Measurements from ENCODE around the gene ABCA7.

Gene ABCA7

DNA sequence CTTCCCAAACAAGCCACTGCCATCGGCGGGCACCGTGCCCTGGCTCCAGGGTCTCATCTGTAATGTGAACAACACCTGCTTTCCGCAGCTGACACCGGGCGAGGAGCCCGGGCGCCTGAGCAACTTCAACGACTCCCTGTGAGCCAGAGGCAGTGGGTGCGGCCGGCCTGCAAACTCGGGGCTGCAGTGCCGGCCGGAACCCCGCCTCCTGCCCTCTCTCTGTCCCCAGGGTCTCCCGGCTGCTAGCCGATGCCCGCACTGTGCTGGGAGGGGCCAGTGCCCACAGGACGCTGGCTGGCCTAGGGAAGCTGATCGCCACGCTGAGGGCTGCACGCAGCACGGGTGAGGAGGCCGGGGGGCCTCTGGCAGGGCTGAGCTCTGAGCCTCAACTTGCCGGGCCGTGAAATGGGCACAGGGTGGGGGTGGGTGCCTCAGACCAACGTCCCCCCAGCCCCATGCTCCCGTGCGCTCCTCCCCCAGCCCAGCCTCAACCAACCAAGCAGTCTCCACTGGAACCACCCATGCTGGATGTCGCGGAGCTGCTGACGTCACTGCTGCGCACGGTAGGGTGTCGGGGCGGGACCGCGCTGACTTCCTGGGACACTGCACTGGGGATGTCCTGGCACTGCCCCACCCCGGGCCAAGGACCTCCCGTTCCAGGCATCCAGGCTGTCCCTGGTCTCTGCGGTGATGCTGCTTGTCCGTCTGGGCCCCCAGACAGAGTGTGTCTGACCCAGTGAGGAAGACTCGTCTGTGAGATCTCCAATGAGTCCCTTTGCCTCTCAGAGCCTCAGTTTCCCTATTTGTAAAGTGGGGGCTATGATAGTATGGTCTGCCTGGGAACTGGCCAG, 2.2 kb downstream of the ABCA7 start:
- no peak for DNase-seq

DNA sequence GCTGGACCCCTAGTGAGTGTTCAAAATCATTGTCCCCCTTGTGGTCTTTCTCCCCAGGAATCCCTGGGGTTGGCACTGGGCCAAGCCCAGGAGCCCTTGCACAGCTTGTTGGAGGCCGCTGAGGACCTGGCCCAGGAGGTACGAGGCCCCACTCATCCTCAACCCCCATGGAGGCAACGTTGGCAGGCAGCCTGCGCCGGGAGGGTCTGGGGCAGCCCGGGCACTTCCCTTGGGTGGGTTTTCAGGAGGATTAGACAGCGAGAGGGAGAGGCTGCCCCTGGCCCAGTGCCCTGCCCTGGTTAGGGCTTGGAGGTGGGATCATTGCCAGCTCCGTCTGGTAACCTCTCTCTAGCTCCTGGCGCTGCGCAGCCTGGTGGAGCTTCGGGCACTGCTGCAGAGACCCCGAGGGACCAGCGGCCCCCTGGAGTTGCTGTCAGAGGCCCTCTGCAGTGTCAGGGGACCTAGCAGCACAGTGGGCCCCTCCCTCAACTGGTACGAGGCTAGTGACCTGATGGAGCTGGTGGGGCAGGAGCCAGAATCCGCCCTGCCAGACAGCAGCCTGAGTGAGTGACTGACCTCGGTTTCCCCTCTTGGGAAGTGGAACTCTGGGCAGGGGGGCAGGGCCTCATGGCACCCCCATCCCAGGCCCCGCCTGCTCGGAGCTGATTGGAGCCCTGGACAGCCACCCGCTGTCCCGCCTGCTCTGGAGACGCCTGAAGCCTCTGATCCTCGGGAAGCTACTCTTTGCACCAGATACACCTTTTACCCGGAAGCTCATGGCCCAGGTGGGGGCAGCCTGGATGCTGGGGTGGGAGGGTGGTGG, 3.0 kb downstream of the ABCA7 start:
- DNase-seq = no peak

GRCh38 chr19:1045247-1045603, 5.3 kb downstream of the ABCA7 start:
- peak in 2 of 4 experiments; percentile 45 to 52 for DNase-seq

GRCh38 chr19:1046117-1046626, 6.3 kb downstream of the ABCA7 start:
- no peak for DNase-seq

- DNase-seq = no peak
These were observed 7.2 kb downstream of the ABCA7 start for GRCh38 chr19:1046836-1047695.

DNA sequence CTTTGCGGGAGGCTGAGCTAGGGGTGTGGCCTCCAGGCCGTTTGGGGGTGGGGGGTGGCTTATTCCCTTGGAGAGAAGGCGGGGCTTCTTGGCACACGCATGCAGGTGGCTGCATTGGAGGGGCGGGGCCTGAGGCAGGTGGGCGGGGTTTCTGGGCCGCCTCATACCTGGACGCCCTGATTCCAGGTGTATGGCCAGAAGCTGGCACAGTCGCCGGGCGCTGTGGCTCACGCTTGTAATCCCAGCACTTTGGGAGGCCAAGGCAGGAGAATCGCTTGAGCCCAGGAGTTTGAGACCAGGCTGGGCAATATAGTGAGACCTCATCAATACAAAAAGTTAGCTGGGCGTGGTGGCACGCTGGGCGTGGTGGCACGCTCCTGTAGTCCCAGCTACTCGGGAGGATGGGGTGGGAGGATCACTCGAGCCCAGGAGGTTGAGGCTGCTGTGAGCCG, 7.8 kb downstream of the ABCA7 start:
- no peak for DNase-seq

DNA sequence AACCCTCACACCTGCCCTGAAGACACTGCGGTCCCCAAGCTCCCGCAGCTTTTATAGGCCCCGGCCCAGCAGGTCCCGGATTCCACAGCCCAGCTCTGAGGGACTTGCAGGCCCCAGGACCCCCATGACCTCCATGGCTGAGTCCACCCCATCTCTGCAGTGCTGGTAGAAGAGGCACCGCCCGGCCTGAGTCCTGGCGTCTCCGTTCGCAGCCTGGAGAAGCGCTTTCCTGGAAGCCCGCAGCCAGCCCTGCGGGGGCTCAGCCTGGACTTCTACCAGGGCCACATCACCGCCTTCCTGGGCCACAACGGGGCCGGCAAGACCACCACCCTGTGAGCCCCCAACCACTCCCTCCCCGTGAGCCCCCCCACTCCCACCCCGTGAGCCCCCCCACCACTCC, 9.2 kb downstream of the ABCA7 start:
- DNase-seq = no peak

DNA sequence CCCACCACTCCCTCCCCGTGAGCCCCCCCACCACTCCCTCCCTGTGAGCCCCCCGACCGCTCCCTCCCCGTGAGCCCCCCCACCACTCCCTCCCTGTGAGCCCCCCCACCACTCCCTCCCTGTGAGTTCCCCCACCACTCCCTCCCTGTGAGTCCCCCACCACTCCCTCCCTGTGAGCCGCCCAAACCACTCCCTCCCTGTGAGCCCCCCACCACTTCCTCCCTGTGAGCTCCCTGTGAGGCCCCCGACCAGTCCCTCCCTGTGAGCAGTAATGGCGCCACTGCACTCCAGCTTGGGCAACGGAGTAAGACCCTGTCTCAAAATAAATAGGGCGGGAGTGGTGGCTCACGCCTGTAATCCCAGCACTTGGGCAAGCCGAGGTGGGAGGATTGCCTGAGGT, 9.9 kb downstream of the ABCA7 start:
- DNase-seq = no peak

DNA sequence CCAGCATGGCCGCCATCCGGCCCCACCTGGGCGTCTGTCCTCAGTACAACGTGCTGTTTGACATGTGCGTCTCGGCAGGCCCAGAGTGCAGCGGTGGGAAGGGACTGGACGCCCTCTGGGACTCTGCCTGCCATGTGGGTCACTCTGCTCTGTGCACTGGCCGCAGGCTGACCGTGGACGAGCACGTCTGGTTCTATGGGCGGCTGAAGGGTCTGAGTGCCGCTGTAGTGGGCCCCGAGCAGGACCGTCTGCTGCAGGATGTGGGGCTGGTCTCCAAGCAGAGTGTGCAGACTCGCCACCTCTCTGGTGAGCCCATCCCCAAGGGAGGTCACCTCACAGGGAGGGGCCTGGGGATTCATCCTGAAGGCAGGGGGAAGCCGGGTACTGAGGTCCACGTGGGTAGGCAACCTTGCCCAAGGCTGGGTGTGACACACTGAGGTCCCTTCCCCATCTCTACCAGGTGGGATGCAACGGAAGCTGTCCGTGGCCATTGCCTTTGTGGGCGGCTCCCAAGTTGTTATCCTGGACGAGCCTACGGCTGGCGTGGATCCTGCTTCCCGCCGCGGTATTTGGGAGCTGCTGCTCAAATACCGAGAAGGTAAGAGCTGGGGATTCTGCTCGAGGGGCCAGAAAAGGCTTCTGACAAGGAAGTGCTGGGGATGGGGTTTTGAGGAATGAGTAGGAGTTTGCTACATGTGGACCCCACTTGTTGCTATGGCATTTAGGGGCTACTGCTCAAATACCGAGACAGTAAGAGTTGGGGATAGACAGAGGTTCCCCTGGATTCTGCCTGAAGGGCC, 11.3 kb downstream of the ABCA7 start:
- DNase-seq = no peak

- DNase-seq = no peak
These were observed 11.9 kb downstream of the ABCA7 start for GRCh38 chr19:1051791-1052190.

GRCh38 chr19:1052349-1052975, 12.6 kb downstream of the ABCA7 start:
- no peak for DNase-seq

GRCh38 chr19:1053176-1054101, 13.5 kb downstream of the ABCA7 start:
- no peak for DNase-seq

GRCh38 chr19:1054102-1055027, 14.5 kb downstream of the ABCA7 start:
- DNase-seq = no peak

- DNase-seq = no peak
These were observed 15.1 kb downstream of the ABCA7 start for GRCh38 chr19:1055028-1055425.

- no peak for DNase-seq
These were observed 16.1 kb downstream of the ABCA7 start for GRCh38 chr19:1055886-1056620.

DNA sequence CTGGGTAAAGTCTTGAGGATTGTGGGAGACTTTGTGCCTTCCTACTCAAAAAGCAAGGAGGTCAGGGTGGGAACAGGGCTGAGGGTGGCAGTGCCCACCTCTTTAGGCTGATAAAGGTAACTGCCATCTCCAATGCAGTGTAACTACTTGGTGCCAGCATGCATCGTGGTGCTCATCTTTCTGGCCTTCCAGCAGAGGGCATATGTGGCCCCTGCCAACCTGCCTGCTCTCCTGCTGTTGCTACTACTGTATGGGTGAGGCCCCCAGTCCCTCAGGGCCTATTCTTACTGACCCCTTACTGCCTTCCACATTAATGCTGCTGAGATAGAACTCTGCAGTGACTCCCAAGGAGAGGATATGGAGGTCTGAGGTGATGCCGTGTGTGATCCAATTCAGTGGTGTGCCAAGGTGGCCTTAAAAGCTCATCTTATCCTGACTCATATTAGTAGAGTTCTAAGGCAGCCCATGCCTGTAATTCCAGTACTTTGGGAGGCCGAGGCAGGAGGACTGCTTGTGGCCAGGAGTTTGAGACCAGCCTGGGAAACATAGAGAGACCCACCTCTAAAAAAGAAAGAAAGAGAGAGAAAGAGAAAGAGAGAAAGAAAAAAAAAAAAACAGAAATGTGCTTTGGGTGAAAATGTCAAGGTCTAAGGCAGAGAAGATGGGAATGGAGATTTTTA, 17.4 kb downstream of the ABCA7 start:
- DNase-seq = peak; percentile 37 to 57 (median 54)

DNA sequence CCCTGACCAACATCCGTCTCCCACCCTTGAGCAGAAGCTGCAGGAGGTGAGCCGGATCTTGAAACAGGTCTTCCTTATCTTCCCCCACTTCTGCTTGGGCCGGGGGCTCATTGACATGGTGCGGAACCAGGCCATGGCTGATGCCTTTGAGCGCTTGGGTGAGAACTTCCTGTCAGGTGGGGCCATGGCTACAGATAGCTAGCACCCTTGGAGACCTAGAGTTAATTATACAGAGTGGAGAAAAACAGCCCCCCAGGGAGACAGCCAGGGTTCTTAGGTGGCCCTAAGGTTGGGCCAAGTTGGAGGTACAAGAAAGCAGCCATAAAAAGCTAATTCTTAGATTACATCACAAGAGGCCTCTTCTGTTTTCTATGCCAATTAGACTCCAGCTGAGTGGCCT, 18.2 kb downstream of the ABCA7 start:
- DNase-seq = no peak

GRCh38 chr19:1060689-1061088, 20.8 kb downstream of the ABCA7 start:
- no peak for DNase-seq

Measured in suppressor macrophage (primary cell).